HUDEP-2 (cell line): ENCODE results near the gene CLDN15.
"Not testable (repeated sequence)": the region's sequence is repeated elsewhere in the genome, so short reads cannot be mapped to it uniquely, and the experiment has no call there.

Source experiments
- DNase-seq, 76 experiments: peaks; one replicate each; lab custom pipeline; 2025; ENCODE audit not compliant: unreplicated experiment in 76 of 76; lab: John Stamatoyannopoulos, UW

The CLDN15 gene, protein sequence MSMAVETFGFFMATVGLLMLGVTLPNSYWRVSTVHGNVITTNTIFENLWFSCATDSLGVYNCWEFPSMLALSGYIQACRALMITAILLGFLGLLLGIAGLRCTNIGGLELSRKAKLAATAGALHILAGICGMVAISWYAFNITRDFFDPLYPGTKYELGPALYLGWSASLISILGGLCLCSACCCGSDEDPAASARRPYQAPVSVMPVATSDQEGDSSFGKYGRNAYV

DNA sequence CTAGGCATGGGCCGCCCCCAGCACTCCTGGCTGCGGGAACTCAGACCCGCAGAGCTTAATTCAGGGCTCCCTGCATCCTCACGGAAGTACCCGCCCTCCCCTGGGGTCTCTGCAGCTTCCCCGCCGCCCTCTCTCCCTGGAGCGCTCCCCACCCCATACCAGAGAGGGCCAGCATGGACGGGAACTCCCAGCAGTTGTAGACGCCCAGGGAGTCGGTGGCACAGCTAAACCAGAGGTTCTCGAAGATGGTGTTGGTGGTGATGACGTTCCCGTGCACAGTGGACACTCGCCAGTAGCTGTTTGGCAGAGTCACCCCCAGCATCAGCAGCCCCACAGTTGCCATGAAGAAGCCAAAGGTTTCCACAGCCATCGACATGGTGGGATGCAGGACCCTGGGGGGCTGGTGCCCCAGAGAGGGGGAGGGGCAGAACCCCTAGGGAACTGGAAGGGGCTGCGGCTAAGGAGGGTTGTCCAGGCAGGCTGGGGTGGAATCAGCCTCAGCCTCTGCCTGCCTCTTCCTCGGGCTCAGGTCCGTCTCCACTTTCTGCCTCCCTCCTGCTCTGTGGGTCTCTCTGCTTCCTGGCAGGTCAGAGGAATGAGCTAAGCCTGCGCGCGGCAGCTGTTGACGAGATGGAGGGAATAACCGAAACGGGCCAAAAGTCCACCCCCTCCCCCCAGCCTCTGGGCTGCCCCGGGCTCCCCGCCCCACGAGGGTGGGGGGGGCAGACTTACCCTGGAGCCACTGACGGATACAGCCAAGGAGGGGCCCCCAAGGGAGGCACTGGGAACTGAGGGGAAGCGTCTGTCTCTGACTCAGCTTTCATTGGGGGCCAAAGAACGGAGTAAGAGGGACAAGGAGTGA lies at the start of gene CLDN15:
CLDN15 (minus strand) TSS at position 597 of the 862 bp plus-strand sequence; CDS start at position 376, 221 bp downstream.
- no peak for DNase-seq

DNA sequence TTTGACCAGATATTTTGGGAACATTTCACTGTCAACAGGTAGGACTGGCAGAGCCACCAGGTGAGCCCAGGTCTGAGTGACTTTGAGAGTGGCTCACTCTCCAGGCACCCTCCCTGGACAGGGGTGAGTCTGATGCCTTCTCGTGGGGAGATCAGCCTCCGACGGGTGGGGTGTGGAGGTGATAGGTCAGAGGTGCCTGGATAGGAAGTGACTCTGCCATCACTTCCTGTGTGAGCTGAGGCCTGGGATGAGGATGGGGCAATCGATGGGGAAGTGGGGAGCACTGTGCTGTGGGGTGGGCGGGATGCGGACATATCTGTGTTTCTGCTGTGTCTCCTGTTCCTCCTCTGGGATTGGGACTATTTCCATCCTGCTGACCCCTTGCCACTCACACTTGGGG lies 49.4 kb upstream of the CLDN15 start:
- DNase-seq, result no peak

DNA sequence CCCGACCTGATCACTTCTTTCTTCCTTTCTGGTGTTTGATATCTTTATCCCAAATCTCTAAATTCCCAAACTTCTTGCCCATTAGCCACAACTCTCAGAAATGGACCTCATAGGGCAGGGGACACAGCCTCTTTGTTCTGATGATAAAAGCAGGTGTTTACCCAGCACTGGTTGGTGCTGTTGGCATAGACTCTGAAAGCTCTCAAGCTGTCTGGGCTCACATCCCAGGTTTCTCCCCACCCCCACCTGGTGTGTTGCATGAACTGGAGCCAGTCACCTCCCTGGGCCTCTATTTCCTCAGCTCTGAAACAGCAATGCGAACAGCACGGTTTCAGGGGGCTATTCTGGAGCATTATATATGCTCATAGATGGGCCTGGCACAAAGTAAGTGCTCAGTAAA lies 48.3 kb upstream of the CLDN15 start:
- DNase-seq, result not testable (repeated sequence)

GRCh38 chr7:101285171-101285570 lies 47.6 kb upstream of the CLDN15 start:
- no peak for DNase-seq

- not testable (repeated sequence) for DNase-seq
These were observed 43.3 kb upstream of the CLDN15 start for GRCh38 chr7:101280912-101281311.

- no peak for DNase-seq
These were observed 41.1 kb upstream of the CLDN15 start for GRCh38 chr7:101278461-101279292.

DNA sequence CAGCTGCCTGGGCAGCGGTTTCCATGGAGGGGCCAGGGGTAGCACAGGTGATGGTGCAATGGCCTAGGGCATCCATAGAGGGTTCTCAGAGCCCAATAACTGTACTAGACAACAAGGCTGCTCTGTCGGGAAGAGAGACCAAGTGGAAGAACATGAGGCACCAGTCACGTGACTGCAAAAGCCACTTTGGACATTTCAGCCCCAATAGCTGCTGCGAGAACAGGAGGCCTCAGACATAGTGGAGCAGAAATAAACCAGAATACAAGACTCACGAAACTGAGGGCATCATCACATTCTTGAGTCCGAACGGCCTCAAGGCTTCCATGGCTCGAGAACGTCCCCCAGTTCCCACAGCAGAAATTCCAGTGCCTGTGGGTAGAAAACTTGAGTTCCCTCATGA lies 39.6 kb upstream of the CLDN15 start:
- no peak for DNase-seq

DNA sequence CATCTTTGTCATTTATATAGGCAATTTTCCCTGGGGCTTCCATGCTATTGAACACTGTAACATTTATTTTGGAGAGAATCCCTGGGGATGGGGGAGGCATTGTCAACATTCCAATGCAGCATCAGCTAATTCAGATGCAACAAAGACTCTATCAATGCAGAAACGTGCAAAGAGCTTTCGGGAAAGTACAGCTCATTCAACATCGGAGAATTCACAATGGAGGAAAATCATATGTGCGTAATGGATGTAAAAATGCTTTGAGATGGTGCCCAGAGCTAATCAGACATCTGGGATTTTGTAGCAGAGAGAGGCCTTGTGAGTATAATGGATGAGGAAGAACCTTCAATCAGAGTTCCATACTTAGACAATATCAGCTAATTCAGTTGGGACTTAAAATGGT lies 35.6 kb upstream of the CLDN15 start:
- no peak for DNase-seq

DNA sequence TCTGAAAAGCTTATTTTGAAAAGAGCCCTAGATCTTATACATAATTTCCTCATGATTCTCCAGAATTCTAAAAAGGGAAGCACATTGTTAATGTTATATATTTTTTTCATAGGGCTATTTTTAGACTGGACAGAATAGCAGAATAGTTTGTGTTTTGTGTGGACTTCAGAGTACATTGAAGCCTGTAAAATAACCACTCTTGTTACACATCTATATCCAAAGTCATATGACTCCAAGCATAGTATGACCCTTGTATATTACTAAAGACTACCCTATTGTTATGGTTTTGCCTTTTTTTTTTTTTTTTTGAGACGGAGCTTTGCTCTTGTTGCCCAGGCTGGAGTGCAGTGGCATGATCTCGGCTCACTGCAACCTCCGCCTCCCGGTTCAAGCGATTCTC lies 33.4 kb upstream of the CLDN15 start:
- no peak for DNase-seq

DNA sequence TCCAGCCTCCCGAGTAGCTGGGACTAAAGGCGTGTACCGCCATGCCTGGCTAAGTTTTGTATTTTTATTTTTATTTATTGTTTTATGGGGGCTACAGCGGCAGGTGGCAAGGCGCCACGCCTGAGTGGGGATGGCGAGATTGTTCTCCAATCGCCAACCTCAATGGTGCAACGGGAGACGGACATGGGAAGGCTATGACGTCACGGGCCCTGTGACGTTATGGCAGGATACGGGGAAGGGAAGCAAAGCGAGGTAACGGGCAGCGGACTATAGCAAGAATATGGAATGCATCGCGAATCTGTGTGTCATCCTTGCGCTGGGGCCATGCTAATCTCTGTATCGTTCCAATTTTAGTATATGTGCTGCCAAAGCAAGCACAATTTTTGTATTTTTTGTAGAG lies 32.1 kb upstream of the CLDN15 start:
- no peak for DNase-seq

- DNase-seq, result peak in 6 of 76 experiments; percentile 10 to 48 (median 26)
These were observed 28.3 kb upstream of the CLDN15 start for GRCh38 chr7:101265622-101266516.

DNA sequence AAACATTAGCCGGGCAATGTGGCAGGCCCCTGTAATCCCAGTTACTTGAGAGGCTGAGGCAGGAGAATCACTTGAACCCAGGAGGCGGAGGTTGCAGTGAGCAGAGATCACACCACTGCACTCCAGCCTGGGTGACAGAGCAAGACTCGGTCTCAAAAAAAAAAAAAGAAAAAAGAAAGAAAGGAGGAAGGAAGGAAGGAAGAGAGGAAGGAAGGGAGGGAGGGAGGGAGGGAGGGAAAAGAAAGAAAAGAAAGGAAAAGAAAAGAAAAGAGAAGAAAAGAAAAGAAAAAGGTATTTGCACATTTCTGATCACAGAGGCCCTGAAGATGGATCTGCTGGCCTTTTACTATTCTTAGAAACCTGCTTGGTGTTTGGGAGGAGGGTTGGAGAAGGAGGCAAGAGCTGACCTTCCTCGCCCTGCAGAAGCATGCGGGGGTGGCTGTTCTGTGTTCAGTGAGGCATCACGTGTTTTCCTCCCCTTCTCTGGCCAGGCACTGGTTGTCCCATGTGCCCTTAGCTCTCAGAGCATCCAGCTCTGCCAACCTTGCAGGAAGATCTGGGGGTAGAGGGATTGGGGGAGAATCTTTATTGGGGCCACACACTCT lies 26.6 kb upstream of the CLDN15 start:
- peak in 69 of 76 experiments; percentile 1 to 82 (median 56) for DNase-seq

GRCh38 chr7:101258243-101258731 lies 20.7 kb upstream of the CLDN15 start:
- no peak for DNase-seq

DNA sequence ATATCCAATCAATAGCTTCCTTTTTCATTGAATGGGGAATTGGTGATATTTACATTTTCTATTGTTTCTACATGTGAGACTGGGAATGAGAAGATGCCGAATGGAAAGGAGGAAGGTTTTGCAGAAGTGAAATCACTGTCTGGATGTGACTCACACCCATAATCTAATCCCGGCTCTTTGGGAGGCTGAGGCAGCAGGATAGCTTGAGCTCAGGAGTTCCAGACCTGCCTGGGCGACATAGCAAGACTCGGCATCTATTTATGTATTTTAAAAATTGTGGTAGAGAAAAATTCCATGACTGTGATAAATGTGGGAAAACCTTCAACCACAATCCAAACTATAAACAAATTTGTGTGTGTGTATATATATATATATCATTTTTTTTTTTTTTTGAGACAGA lies 18.2 kb upstream of the CLDN15 start:
- DNase-seq, result no peak

DNA sequence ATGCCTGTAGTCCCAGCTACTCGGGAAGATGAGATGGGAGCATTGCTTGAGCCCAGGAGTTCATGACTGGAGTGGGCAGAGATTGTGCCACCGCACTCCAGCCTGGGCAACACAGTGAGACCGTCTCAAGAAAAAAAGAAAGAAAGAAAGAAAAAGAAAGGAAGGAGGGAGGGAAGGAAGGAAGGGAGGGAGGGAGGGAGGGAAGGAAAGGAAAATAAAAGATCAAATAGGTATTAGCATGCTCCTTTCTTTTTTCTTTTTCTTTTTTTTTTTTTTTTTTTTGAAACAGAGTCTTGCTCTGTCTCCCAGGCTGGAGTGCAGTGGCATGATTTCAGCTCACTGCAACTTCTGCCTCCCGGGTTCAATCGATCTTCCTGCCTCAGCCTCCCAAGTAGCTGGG lies 15.6 kb upstream of the CLDN15 start:
- not testable (repeated sequence) for DNase-seq

- DNase-seq, result peak; percentile 50 to 99 (median 97)
These were observed 14.5 kb upstream of the CLDN15 start for GRCh38 chr7:101251871-101252659.

DNA sequence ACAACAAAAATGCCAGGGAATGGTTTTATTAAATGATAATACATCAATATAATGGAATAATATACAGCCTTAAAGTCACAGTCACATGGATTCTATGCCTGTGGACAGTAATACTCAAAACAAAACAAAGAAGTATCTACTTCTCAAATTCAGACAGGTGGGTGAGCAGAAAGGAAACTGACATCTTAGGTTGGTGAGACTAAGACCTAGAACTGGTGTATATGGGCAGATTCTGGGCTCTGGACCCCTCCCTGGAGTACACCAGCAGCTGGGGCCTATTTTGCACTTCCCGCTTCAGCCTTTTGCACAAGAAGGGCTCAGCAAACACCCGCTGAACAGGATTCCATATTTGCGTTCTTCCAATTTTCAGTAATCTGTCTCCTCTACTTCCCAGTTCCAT lies 12.7 kb upstream of the CLDN15 start:
- DNase-seq, result no peak

GRCh38 chr7:101248276-101248675 lies 10.7 kb upstream of the CLDN15 start:
- no peak for DNase-seq

- no peak for DNase-seq
These were observed 7.6 kb upstream of the CLDN15 start for GRCh38 chr7:101245147-101245668.
